Hair follicular keratinocyte (primary cell): ENCODE results near the gene ZNF865. TPM values are rescaled to one million over a fixed set of nuclear protein-coding genes. Genes with fewer than 3 reads are reported as not detected.

Source experiments
- total RNA-seq: library from RNA; depleted of rRNA; stranded (reverse); fragments of >200 nt; gene quantifications from 2 replicates; pipeline ENCODE4 v1.2.3, GENCODE V29; 2015

The ZNF865 gene
- total RNA-seq = 2.7 and 3.7 TPM in 2 replicates

DNA sequence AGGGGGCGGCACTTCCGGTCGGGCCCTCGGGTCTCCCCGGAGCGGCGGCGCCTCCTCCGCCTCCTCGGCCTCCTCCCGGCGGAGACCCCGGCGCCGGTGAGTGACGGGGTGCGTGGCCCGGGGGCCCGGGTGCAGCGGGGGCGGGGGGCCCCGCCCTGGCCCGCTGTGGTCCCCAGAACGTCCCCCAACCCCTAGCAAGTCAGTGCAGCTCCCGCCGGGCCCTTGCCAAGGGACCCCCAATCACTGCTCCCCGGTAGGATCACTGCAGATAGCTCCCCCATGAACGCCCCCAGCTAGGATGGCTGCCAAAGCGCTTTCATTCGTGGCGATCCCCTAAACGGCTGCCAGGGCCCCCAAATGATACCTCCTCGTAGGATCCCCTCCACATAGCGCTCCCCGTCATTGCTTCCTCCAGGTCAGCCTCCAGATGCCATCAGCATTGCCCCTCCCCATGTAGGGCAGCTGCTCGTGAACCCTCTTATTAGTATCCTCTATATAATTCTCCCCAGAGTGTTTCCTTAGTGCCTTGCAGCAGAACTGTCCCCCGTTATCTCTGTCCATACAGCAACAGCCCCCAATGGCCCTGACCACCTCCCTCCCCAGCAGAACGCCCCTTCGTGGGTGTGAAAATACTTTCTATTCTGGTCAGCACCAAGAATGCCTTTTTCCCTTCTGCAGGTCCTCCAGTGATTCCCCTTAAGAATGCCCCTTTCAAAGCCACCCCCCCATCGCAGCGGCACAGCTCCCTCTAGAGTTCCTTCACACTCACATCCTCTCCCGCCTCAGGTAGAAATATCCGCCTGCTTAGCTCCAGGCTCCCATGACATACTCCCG, at the start of gene ZNF865:
Gene ZNF865, plus strand, starts transcription at position 11 of the 834 bp plus-strand sequence. CDS start 7,972 bp downstream, outside the sequence.

GRCh38 chr19:55580628-55581144, 24.8 kb upstream of the ZNF865 start, which contains the start of gene ZNF579:
Gene ZNF579, minus strand, starts transcription at chr19:55580848. Its CDS starts 1,209 bp downstream, at chr19:55579639.

DNA sequence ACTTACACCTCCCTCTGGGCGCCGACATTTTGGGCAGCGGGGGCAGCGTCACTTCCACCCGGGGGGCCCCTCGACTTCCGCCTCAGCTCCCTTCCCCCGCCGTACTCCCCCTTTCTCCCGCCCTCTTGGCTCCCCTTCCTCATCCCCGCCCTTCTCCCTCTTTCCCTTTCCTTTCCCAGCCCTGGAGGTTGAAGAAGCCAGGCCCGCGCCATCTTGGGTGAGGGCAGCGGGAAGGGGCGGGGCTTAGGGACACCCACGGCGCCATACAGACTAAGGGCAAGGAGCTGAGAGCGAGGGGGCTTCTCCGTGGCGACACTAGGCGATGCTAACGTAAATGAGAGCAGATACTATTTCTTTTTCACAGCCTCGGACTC, 6.0 kb upstream of the ZNF865 start, which contains the start of gene FIZ1:
Gene FIZ1, minus strand, starts transcription at position 50 of the 374 bp plus-strand sequence. CDS start 1,652 bp downstream, outside the sequence.

DNA sequence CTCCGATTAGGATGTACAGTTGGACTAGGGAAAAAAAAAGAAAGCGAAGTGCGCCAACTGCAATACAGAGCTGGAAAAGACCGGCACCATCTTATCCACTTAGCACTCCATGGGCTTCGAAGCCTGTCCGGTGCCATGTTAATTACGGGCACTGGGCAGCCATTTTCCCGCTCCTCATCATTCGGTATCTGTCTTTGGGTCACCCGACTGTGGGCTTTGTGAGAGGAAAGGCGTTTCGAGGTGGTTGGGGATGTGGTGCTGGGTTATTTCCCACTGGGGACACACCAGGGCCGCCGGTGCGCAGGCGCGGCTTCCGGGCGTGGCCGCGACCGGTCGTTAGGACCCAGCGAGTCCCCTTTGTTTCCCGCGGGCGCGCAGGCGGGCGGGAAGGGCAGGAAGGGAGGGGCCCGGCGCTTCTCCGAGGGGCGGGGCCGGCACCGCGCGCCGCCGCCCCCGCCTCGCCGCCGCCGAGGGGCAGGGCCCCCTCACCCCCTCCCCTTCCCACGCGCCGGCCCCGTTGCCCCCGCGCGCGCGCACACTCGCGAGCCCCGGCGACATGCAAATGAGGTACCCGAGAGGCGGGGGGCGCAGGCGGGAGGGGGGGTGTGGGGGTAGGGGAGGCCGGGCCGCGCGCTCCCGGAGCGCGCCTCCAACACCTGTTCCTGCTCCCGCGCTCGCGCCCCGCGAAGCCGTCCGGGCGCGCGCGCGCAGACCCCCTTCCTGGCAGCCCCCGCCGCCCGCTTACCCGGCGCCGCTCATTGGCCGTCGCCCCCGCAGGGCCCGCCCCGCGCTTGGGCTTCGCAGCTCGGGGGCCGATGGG, 5.4 kb upstream of the ZNF865 start, which contains the start of gene ZNF524:
Gene ZNF524, plus strand, starts transcription at position 447 of the 820 bp plus-strand sequence. CDS start 1,825 bp downstream, outside the sequence.

GRCh38 chr19:55624109-55625003, 18.9 kb downstream of the ZNF865 start, which contains the start of gene ZNF784:
Gene ZNF784, minus strand, starts transcription at chr19:55624566. Its CDS starts 5 bp downstream, at chr19:55624561.

DNA sequence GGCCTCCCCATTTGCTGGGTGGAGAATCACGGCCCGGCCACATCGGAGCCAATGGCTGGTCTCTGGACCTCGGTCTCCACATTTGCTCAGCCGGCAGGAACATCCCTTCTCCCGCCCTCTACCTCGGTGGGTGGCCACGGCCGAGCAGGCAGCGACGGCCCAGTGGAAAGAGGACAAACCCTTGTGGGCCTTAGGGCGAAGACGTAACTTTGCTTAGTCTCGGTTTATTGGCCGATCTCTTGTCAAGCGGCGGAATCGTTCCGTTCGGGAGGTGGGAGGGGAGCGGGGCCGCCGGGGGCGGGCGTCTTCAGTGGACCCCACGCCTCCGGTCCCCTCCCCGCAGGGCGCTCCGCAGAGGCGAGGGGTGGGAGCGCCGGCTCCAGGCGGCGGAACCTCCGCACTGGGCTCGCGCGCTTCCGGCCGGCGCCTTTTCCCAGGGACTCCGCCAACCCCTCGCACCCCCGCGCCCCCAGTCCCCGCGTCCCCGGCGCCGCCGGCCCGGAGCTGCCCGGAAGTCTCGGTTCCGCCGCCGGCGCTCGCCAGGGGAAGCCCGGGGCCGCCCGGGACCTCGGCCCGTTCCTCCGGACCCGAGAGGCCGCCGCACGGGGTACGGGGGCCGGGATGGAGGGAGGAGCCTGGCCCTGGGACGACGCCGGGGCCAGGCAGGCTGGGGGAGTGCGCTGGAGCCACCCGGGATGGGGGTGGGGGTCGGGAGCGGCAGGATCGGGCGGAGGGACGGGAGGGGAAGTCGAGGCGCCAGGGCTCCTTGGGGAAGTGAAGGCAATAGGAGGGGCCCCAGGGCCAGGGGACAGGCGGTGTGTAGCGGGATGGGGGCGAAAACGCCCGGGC, 35.4 kb downstream of the ZNF865 start, which contains the start of gene ZNF580:
Gene ZNF580, plus strand, starts transcription at position 426 of the 849 bp plus-strand sequence. CDS start 1,507 bp downstream, outside the sequence.

DNA sequence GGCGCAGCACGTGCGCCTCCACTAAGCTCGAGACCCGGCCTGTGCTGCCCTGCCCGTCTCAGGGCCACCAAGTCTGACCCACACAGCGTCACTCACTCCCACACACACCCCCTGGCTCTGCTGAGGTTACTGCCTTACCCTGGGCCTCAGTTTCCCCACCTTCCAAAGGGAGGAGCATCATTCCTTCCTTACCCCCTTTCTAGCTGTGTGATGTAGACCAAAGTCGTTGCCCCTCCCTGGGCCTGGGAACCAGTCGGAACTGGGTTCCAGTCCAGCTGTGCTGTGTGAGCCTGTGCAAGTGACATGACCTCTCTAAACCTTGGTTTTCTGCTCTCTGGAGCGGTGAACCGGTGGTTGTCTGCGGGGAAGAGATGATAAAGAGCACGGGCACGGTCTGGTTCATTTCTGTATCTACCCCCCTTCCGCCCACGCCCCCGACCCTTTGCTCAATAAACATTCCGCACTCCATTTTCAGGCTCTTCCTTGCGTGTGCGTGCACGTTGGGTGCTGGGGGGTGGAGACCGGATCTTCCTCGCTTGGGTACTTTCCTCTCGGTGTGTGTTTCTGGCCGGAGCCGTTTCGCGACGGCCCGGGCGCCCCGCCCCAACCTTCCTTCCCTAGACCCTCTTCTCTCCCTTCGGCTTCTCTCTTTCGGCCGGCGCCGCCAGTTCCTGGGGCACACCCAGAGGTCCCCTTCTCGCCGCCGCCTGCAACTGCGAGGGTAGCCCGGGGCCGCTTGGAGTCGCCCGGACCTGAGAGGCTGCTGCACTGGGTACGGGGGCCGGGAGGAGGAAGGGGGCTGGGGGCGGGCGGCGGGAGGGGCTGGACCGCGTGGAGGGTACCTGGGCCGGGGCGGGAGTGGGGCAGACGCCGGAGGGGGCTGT, 37.8 kb downstream of the ZNF865 start, which contains the start of gene ZNF581:
Gene ZNF581, plus strand, starts transcription at position 647 of the 884 bp plus-strand sequence. CDS start 923 bp downstream, outside the sequence.

DNA sequence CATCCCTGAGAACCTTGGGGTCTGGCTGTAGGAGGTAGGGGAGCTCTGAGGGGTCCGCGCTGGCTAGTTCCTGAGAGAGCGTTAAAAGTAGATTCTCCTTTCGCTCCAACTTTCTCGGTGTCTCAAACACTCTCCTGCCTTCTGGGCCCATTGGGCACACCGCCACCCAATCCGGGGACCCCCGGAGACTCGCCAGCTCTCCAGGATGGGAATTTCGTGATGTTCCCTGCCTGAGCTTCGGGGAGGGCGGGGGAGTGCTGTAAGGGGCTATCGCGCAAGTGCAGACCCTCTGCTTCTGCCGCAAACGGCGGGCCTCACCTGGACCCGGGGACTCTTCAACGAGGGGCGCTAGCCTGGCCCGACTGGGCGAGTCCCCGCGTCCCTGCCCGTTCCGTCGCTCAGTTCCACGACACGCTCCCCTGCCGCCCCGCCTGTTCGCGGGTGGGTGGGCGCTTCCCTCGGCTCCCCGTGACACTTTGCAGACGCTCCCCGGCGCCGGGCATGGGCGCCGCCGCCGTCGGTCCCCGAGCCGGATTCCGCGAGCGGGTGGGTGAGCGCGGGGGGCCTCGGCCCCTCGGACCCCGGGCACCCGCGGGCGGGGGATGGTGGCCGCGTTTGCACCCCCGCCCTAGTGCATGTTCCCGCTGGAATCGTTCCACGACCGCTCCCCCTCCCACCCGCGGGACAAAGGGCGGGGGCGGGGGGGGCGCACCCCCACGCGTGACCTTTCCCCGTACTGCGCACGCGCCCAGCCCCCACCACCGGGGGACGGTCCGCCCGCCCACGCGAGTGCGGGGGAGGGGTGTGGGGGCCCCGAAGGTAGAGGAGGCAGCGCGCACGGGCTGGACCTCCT, 42.5 kb downstream of the ZNF865 start, which contains the start of gene CCDC106:
Gene CCDC106, plus strand, starts transcription at position 481 of the 853 bp plus-strand sequence. CDS start 835 bp downstream, outside the sequence.

GRCh38 chr19:55654868-55655647, 49.6 kb downstream of the ZNF865 start, which contains the start of gene U2AF2:
Gene U2AF2, plus strand, starts transcription at chr19:55655035. Its CDS starts 70 bp downstream, at chr19:55655105.

Other genes starting within 250 kb of the ZNF865 start
- not detected in 2 replicates for gene GARIN5B, start 242.4 kb upstream of the ZNF865 start, total RNA-seq
- 2.9 and 7.0 TPM in 2 replicates for gene IL11, start 235.2 kb upstream of the ZNF865 start, total RNA-seq
- gene TMEM190, start 228.8 kb upstream of the ZNF865 start, total RNA-seq = not detected in 2 replicates
- 11.9 and 16.4 TPM in 2 replicates for gene TMEM238, start 221.4 kb upstream of the ZNF865 start, total RNA-seq
- 297 and 300 TPM in 2 replicates for gene RPL28, start 219.7 kb upstream of the ZNF865 start, total RNA-seq
- 107 and 271 TPM in 2 replicates for gene UBE2S, start 197.9 kb upstream of the ZNF865 start, total RNA-seq
- not detected in 2 replicates for gene SHISA7, start 162.3 kb upstream of the ZNF865 start, total RNA-seq
- gene ISOC2, start 144.0 kb upstream of the ZNF865 start, total RNA-seq = 132 and 147 TPM in 2 replicates
- gene C19orf85, start 140.9 kb upstream of the ZNF865 start, total RNA-seq = not detected in 2 replicates
- 8.6 and 15.3 TPM in 2 replicates for gene ZNF628, start 129.0 kb upstream of the ZNF865 start, total RNA-seq
- 12.7 and 16.3 TPM in 2 replicates for gene NAT14, start 120.5 kb upstream of the ZNF865 start, total RNA-seq
- gene SSC5D, start 117.2 kb upstream of the ZNF865 start, total RNA-seq = 0.31 TPM in 1 of 2 replicates, not detected in the other
- not detected in 2 replicates for gene SBK2, start 68.5 kb upstream of the ZNF865 start, total RNA-seq
- gene SBK3, start 60.1 kb upstream of the ZNF865 start, total RNA-seq = not detected in 2 replicates
- gene ZNF579, start 24.8 kb upstream of the ZNF865 start, total RNA-seq = 4.7 and 6.6 TPM in 2 replicates
- gene FIZ1, start 6.1 kb upstream of the ZNF865 start, total RNA-seq = 6.9 and 7.9 TPM in 2 replicates
- gene ZNF524, start 5.4 kb upstream of the ZNF865 start, total RNA-seq = 20.2 and 24.9 TPM in 2 replicates
- gene ZNF784, start 18.9 kb downstream of the ZNF865 start, total RNA-seq = 2.3 and 3.2 TPM in 2 replicates
- 8.0 and 8.3 TPM in 2 replicates for gene ZNF580, start 35.4 kb downstream of the ZNF865 start, total RNA-seq
- 20.5 and 40.1 TPM in 2 replicates for gene ZNF581, start 38.0 kb downstream of the ZNF865 start, total RNA-seq
- gene CCDC106, start 42.6 kb downstream of the ZNF865 start, total RNA-seq = 7.1 and 7.3 TPM in 2 replicates
- 96.4 and 163 TPM in 2 replicates for gene U2AF2, start 49.4 kb downstream of the ZNF865 start, total RNA-seq
- gene EPN1, start 69.6 kb downstream of the ZNF865 start, total RNA-seq = 107 and 117 TPM in 2 replicates
- gene NLRP9, start 132.8 kb downstream of the ZNF865 start, total RNA-seq = not detected in 2 replicates
- gene RFPL4A, start 153.4 kb downstream of the ZNF865 start, total RNA-seq = not detected in 2 replicates
- not detected in 2 replicates for gene RFPL4AL1, start 163.5 kb downstream of the ZNF865 start, total RNA-seq
- not detected in 2 replicates for gene NLRP11, start 226.4 kb downstream of the ZNF865 start, total RNA-seq
- gene NLRP4, start 230.9 kb downstream of the ZNF865 start, total RNA-seq = not detected in 2 replicates